PC-9 (cell line): Measurements from ENCODE around the gene ADAMTS16. TPM values are rescaled to one million over a fixed set of nuclear protein-coding genes. Genes with fewer than 3 reads are reported as not detected.
A peak's percentile ranks its signal among the peaks of the same experiment; 100 is the strongest.

Experiments
- BruUV-seq: library from RNA; stranded (reverse); fragments of 400-500 nt; replicated peaks from 2 replicates; lab custom pipeline; 2021; lab: Mats Ljungman, UMichigan
- CTCF ChIA-PET: fragments of 300-600 bp; sonication (Branson Sonifier 250); formaldehyde crosslinking; loops from one replicate; lab custom pipeline; 2022; ENCODE audit warnings: antibody characterized with exemption; lab: Charles Lee
- POLR2A ChIA-PET: fragments of 300-600 bp; sonication (Branson Sonifier 250); formaldehyde crosslinking; loops from one replicate; lab custom pipeline; 2022; ENCODE audit warnings: antibody characterized with exemption; ENCODE audit not compliant: unreplicated experiment; lab: Charles Lee
- DNase-seq, 2 experiments: peaks; one replicate each; pipeline versions ENCODE4 v3.0.0 to v3.0.0-alpha.2; 2015 to 2022; ENCODE audit warnings: mixed read lengths in 1 of 2
- H2AFZ ChIP-seq: fragments of 200-600 bp; sonication (generic); 2 replicates; pipeline ENCODE4 v1.8.1; 2017; ENCODE audit warnings: antibody characterized with exemption
- H3F3A ChIP-seq: fragments of 200-600 bp; sonication (generic); 2 replicates; pipeline ENCODE4 v1.8.1; 2017; ENCODE audit warnings: antibody characterized with exemption, mild to moderate bottlenecking, low read depth; ENCODE audit not compliant: insufficient read depth
- H3K27ac ChIP-seq: fragments of 200-600 bp; sonication (generic); 2 replicates; pipeline ENCODE4 v1.6.1; 2016; ENCODE audit warnings: mixed run types
- H3K27me3 ChIP-seq: fragments of 200-600 bp; sonication (generic); 2 replicates; pipeline ENCODE4 v1.6.1; 2016; ENCODE audit warnings: low read depth, mixed run types; ENCODE audit not compliant: insufficient read depth
- H3K36me3 ChIP-seq: fragments of 200-600 bp; sonication (generic); 2 replicates; pipeline ENCODE4 v1.6.1; 2016; ENCODE audit warnings: low read depth, mixed run types
- H3K4me1 ChIP-seq: fragments of 200-600 bp; sonication (generic); replicated peaks from 2 replicates; pipeline ENCODE4 v1.6.1; 2016; ENCODE audit warnings: mixed run types; ENCODE audit not compliant: insufficient read depth
- H3K4me2 ChIP-seq: fragments of 200-600 bp; sonication (generic); 2 replicates; pipeline ENCODE4 v1.6.1; 2017; ENCODE audit warnings: mixed run types
- H3K4me3 ChIP-seq: fragments of 200-600 bp; sonication (generic); 2 replicates; pipeline ENCODE4 v1.6.1; 2016; ENCODE audit warnings: mixed run types
- H3K79me2 ChIP-seq: fragments of 200-600 bp; sonication (generic); 2 replicates; pipeline ENCODE4 v1.6.1; 2017; ENCODE audit warnings: low read depth, mixed run types
- H3K9me2 ChIP-seq: fragments of 200-600 bp; sonication (generic); 2 replicates; pipeline ENCODE4 v1.8.1; 2017; ENCODE audit warnings: mild to moderate bottlenecking; ENCODE audit not compliant: insufficient read depth
- H3K9me3 ChIP-seq: fragments of 200-600 bp; sonication (generic); 2 replicates; pipeline ENCODE4 v1.8.1; 2016; ENCODE audit warnings: low read depth; ENCODE audit not compliant: insufficient read depth
- H4K20me1 ChIP-seq: fragments of 200-600 bp; sonication (generic); 2 replicates; pipeline ENCODE4 v1.8.1; 2017; ENCODE audit not compliant: insufficient read depth
- CTCF ChIP-seq: fragments of 200-600 bp; sonication (generic); conservative IDR thresholded peaks from 2 replicates; pipeline ENCODE4 v1.6.1; 2017; ENCODE audit warnings: mixed run types, antibody characterized with exemption, mild to moderate bottlenecking, moderate library complexity
- EZH2 ChIP-seq: fragments of 200-600 bp; sonication (generic); IDR thresholded peaks from 2 replicates; pipeline ENCODE4 v1.8.0; 2017; ENCODE audit warnings: antibody characterized with exemption, low read depth
- intact Hi-C: fragments of 100-400 bp; cut with micrococcal nuclease; formaldehyde crosslinking; loops from one replicate; pipeline ENCODE4 v1.10.0; 2022; ENCODE audit not compliant: unreplicated experiment
- total RNA-seq: library from RNA; stranded (reverse); gene quantifications from 2 replicates; pipeline ENCODE4 v1.2.3, GENCODE V29; 2021

Gene ADAMTS16
- total RNA-seq, 1 experiment from 2014 or later = 26.4 TPM

GRCh38 chr5:5348576-5348975 is 208.4 kb downstream of the ADAMTS16 start:
- H3F3A ChIP-seq = peaks cover 4% of the 10 kb centered on the region
- H4K20me1 ChIP-seq = no peaks in the 10 kb centered on the region
- H3K79me2 ChIP-seq = no peaks in the 10 kb centered on the region
- H3K27ac ChIP-seq = no peak overlapping the region
- H3K27me3 ChIP-seq = no peaks in the 10 kb centered on the region
- no peaks in the 10 kb centered on the region for H3K9me2 ChIP-seq
- no peaks in the 10 kb centered on the region for H3K9me3 ChIP-seq
- TF ChIP-seq EZH2 (no peak), CTCF (no peak)
- intact Hi-C loops = no loop called here
- POLR2A ChIA-PET = no interaction called here
- peaks cover 27% of the 10 kb centered on the region for H3K4me1 ChIP-seq
- no peak overlapping the region for H3K4me2 ChIP-seq
- no peaks in the 10 kb centered on the region for H3K36me3 ChIP-seq
- DNase-seq = no peak
- no TSS peak for BruUV-seq
- CTCF ChIA-PET = no interaction called here
- H3K4me3 ChIP-seq = no peak overlapping the region
- no peak overlapping the region for H2AFZ ChIP-seq

GRCh38 chr5:5350101-5350500 is 210.0 kb downstream of the ADAMTS16 start:
- Histone ChIP-seq H4K20me1 (no peaks in the 10 kb centered on the region), H3K27ac (no peak overlapping the region), H3K79me2 (no peaks in the 10 kb centered on the region), H3K27me3 (no peaks in the 10 kb centered on the region), H3F3A (peaks cover 4% of the 10 kb centered on the region), H3K4me2 (peak overlapping the region; percentile 64), H3K36me3 (no peaks in the 10 kb centered on the region), H3K4me1 (peaks cover 27% of the 10 kb centered on the region), H3K9me2 (no peaks in the 10 kb centered on the region), H3K9me3 (no peaks in the 10 kb centered on the region), H3K4me3 (no peak overlapping the region), H2AFZ (no peak overlapping the region)
- no TSS peak for BruUV-seq
- TF ChIP-seq EZH2 (no peak), CTCF (no peak)
- intact Hi-C loops = loop anchor here (5.0 kb wide), 1 partner anchor 42 kb away; no protein-coding TSS in a partner anchor
- DNase-seq = peak in 1 of 2 experiments; percentile 35
- CTCF ChIA-PET = interaction anchor here (0.7 kb wide), 1 partner anchor 207 kb away, joined by 3 read pairs; no protein-coding TSS in a partner anchor
- POLR2A ChIA-PET = interaction anchor here (0.6 kb wide), 1 partner anchor 91 kb away, joined by 3 read pairs; no protein-coding TSS in a partner anchor

GRCh38 chr5:5351288-5351979 is 211.3 kb downstream of the ADAMTS16 start:
- Histone ChIP-seq H3K4me2 (peak overlapping the region; percentile 64), H4K20me1 (no peaks in the 10 kb centered on the region), H3K4me1 (peaks cover 27% of the 10 kb centered on the region), H3K9me3 (no peaks in the 10 kb centered on the region), H3K27me3 (no peaks in the 10 kb centered on the region), H3F3A (peaks cover 4% of the 10 kb centered on the region; the same call in 1 of the 2 replicates), H2AFZ (no peak overlapping the region; the same call in 1 of the 2 replicates), H3K36me3 (no peaks in the 10 kb centered on the region), H3K79me2 (no peaks in the 10 kb centered on the region), H3K4me3 (no peak overlapping the region), H3K27ac (peak overlapping the region; percentile 50), H3K9me2 (no peaks in the 10 kb centered on the region)
- DNase-seq = peak; percentile 52 to 81
- TF ChIP-seq CTCF = no peak
- no peak for TF ChIP-seq EZH2
- POLR2A ChIA-PET = no interaction called here
- CTCF ChIA-PET = no interaction called here
- BruUV-seq = no TSS peak
- intact Hi-C loops = loop anchor here (5.0 kb wide), 1 partner anchor 41 kb away; no protein-coding TSS in a partner anchor
